Measurements from ENCODE around the gene ZFYVE28. TPM values are rescaled to one million over a fixed set of nuclear protein-coding genes. Genes with fewer than 3 reads are reported as not detected.
A peak's percentile ranks its signal among the peaks of the same experiment; 100 is the strongest.

ZFYVE28 gene
- polyA plus RNA-seq, 1 of the 3 experiments (the other 2 are of a cell fraction), result 3.2 TPM

GRCh38 chr4:2363951-2364653 is 54.3 kb downstream of the ZFYVE28 start:
- Histone ChIP-seq H3K9ac (no peak overlapping the region), H3K27me3 (ENCODE audit: insufficient read depth) (no peaks in the 10 kb centered on the region), H3K27ac (ENCODE audit: low read depth in 2 of 2, low read length in 1 of 2) (no peak overlapping the region; a peak in 1 of 4 replicates), H3K4me2 (no peak overlapping the region), H3K36me3 (replicated peaks in 1 of 2; ENCODE audit: control insufficient read depth in 1 of 2, insufficient read depth in 2 of 2, low read length in 1 of 2) (no peaks in the 10 kb centered on the region), H3K9me2 (no peaks in the 10 kb centered on the region), H3K79me2 (ENCODE audit: insufficient read depth) (no peaks in the 10 kb centered on the region), H3F3A (replicated peaks; ENCODE audit: insufficient read depth) (no peaks in the 10 kb centered on the region), H3K9me3 (no peaks in the 10 kb centered on the region), H4K20me1 (ENCODE audit: insufficient read depth) (no peaks in the 10 kb centered on the region), H3K4me3 (ENCODE audit: low read depth in 2 of 2, low read length in 1 of 2) (no peak overlapping the region), H3K4me1 (ENCODE audit: control insufficient read depth in 1 of 2, insufficient read depth in 2 of 2, low read depth in 1 of 2, low read length in 1 of 2) (peaks cover 0 to 58% of the 10 kb centered on the region in 2 experiments; a peak in 1 of 4 replicates), H2AFZ (ENCODE audit: low read depth) (no peak overlapping the region)
- ChIA-PET POLR2A (no interaction called here), CTCF (no interaction called here)
- TF ChIP-seq MAX (IDR thresholded peaks at IDR 0.05; ENCODE audit: low read depth) (no peak), NRF1 (IDR thresholded peaks at IDR 0.05; ENCODE audit: low read depth, low read length) (no peak), USF2 (IDR thresholded peaks at IDR 0.05; ENCODE audit: borderline replicate concordance, low read depth, low read length) (no peak), RFX5 (IDR thresholded peaks at IDR 0.05; ENCODE audit: low read length) (no peak), GABPA (IDR thresholded peaks at IDR 0.05; ENCODE audit: low read depth) (no peak), SMC3 (IDR thresholded peaks at IDR 0.05; ENCODE audit: low read depth, low read length) (no peak), SIN3A (IDR thresholded peaks at IDR 0.05; ENCODE audit: borderline replicate concordance, low read depth, low read length) (no peak), EP300 (IDR thresholded peaks at IDR 0.05; ENCODE audit: borderline replicate concordance in 1 of 2, low read depth in 1 of 2, low read length in 1 of 2) (no peak), MXI1 (IDR thresholded peaks at IDR 0.05; ENCODE audit: low read depth, low read length) (no peak), EZH2phosphoT487 (IDR thresholded peaks at IDR 0.05; ENCODE audit: borderline replicate concordance, low read depth) (no peak)
- 94% methylated on average over 6 of the region's 17 CpGs for WGBS (ENCODE audit: low lambda C conversion rate)
- DNase-seq, result no peak

- Histone ChIP-seq H3K36me3 (replicated peaks in 1 of 2; ENCODE audit: control insufficient read depth in 1 of 2, insufficient read depth in 2 of 2, low read length in 1 of 2) (no peaks in the 10 kb centered on the region), H3K9me2 (no peaks in the 10 kb centered on the region), H3K79me2 (ENCODE audit: insufficient read depth) (no peaks in the 10 kb centered on the region), H3K27ac (ENCODE audit: low read depth in 2 of 2, low read length in 1 of 2) (no peak overlapping the region; a peak in 1 of 4 replicates), H3K4me1 (ENCODE audit: control insufficient read depth in 1 of 2, insufficient read depth in 2 of 2, low read depth in 1 of 2, low read length in 1 of 2) (peaks cover 0 to 58% of the 10 kb centered on the region in 2 experiments; a peak in 1 of 4 replicates), H4K20me1 (ENCODE audit: insufficient read depth) (no peaks in the 10 kb centered on the region), H3K4me3 (ENCODE audit: low read depth in 2 of 2, low read length in 1 of 2) (no peak overlapping the region), H3F3A (replicated peaks; ENCODE audit: insufficient read depth) (no peaks in the 10 kb centered on the region), H3K4me2 (no peak overlapping the region), H3K27me3 (ENCODE audit: insufficient read depth) (no peaks in the 10 kb centered on the region), H3K9ac (no peak overlapping the region), H2AFZ (ENCODE audit: low read depth) (no peak overlapping the region), H3K9me3 (no peaks in the 10 kb centered on the region)
- ChIA-PET POLR2A (no interaction called here), CTCF (interaction anchor here (0.5 to 0.8 kb wide), 2 partner anchors 9 to 601 kb away, joined by 3 read pairs; no protein-coding TSS in a partner anchor)
- WGBS (ENCODE audit: low lambda C conversion rate), result 87% methylated on average over 8 of the region's 12 CpGs
- no peak for DNase-seq
- no peak for TF ChIP-seq MEF2A (IDR thresholded peaks at IDR 0.05; ENCODE audit: borderline replicate concordance, low read depth)
- TF ChIP-seq TEAD4 (IDR thresholded peaks at IDR 0.05; ENCODE audit: borderline replicate concordance, insufficient read depth), result no peak
- TF ChIP-seq RFX5 (IDR thresholded peaks at IDR 0.05; ENCODE audit: low read length), result no peak
- TF ChIP-seq GATA2 (CRISPR knock-in tag; IDR thresholded peaks at IDR 0.05), result peak; percentile 30; the same call in 1 of the 2 replicates
- no peak for TF ChIP-seq MAX (IDR thresholded peaks at IDR 0.05; ENCODE audit: low read depth)
These were observed 55.3 kb downstream of the ZFYVE28 start for GRCh38 chr4:2363056-2363721.

Measured in SK-N-SH (cell line).